ENCODE data around the gene PPM1N. TPM values are rescaled to one million over a fixed set of nuclear protein-coding genes. Genes with fewer than 3 reads are reported as not detected.

The PPM1N gene
- polyA plus RNA-seq, 2 donors, result 2.3 to 2.5 TPM

DNA sequence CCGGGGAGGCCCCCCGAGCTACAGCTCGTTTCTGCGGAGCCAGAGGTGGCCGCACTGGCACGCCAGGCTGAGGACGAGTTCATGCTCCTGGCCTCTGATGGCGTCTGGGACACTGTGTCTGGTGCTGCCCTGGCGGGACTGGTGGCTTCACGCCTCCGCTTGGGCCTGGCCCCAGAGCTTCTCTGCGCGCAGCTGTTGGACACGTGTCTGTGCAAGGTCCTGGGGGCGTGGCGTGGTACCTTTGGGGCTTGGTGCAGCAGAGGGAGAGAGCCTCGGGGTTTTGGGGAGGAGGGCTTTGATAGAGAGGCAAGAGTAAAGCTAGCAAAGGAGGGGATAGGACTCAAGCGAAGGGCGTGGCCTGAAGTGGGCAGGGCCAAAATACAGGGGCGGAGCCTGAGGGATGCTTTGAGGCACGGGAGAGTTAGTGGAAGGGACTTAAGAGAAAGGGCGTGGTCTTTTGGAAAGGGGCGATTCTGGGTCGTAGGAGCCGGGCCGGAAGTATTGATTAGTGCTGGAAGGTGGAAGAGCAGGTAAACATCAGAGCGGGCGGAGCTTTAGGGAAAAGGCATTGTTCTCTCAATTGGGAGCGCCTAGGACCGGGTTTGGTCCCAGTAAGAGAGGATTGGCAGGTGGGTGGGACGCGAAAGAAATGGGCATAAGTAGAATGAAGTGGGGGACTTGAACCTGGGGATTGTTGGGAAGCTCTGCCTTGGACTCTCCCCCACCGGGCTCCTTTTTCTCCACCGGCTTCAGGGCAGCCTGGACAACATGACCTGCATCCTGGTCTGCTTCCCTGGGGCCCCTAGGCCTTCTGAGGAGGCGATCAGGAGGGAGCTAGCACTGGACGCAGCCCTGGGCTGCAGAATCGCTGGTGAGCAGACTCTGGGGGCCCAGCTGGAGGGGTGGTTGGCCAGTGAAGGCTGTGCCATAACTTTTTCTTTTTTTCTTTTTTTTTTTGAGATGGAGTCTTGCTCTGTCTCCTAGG lies 1.2 kb downstream of the PPM1N start:
- 12 to 16% methylated on average over 37 of the region's 37 CpGs for WGBS, 2 donors
- Histone ChIP-seq H3K27ac (ENCODE audit: low read depth in 2 of 2, low read length in 1 of 2) (no peak overlapping the region), H3K4me3 (ENCODE audit: low read depth in 1 of 2, low read length in 2 of 2) (peak overlapping the region in 1 of 2 donors; percentile 33), H3K27me3 (ENCODE audit: control insufficient read depth in 1 of 2, insufficient read depth in 2 of 2, low read length in 2 of 2) (no peaks in the 10 kb centered on the region), H3K36me3 (ENCODE audit: control insufficient read depth in 2 of 2, insufficient read depth in 2 of 2, low read length in 1 of 2) (no peaks in the 10 kb centered on the region), H3K4me1 (ENCODE audit: control insufficient read depth in 2 of 2, insufficient read depth in 2 of 2, low read length in 1 of 2) (peaks cover 11 to 22% of the 10 kb centered on the region in 2 donors), H3K9me3 (ENCODE audit: control insufficient read depth in 2 of 2, insufficient read depth in 1 of 2, low read depth in 1 of 2, low read length in 1 of 2) (no peaks in the 10 kb centered on the region)

DNA sequence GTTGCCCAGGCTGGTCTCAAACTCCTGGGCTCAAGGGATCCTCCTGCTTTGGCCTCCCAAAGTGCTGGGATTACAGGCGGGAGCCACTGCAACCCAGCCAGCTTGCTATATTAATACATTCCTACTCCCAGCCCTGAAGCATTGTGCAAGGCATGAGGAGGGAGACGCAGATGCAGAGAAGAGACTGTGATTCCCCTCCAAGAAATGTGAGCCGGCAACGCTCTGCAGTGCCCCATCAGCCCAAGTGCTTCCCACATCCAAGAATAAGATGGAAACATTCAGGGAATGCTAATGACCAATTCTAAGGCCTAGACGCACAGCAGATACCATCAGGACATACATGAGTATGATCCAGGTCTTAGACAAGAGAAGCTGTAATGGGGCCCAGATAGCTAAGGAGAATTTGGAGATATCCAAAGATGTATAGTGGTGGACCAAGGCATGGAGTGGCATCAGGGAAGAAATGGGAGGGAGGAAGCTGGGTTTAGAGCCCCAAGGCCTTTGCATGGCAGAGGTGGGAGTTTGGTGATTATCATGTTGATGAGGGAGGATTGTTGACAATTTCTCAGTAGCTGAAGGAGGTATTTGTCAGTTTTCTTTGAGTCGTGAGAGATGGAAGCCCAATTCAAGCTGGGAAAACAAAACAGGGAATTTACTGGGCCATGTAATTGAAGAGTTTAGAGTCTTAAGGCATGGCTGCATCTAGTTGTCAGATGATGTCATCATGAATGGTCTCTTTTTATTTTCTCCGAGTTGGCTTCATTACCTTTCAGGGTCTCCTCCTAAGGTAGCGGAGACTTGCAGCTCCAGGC lies 2.9 kb downstream of the PPM1N start:
- Histone ChIP-seq H3K27me3 (ENCODE audit: control insufficient read depth in 1 of 2, insufficient read depth in 2 of 2, low read length in 2 of 2) (no peaks in the 10 kb centered on the region), H3K4me3 (ENCODE audit: low read depth in 1 of 2, low read length in 2 of 2) (no peak overlapping the region), H3K9me3 (ENCODE audit: control insufficient read depth in 2 of 2, insufficient read depth in 1 of 2, low read depth in 1 of 2, low read length in 1 of 2) (no peaks in the 10 kb centered on the region), H3K36me3 (ENCODE audit: control insufficient read depth in 2 of 2, insufficient read depth in 2 of 2, low read length in 1 of 2) (no peaks in the 10 kb centered on the region), H3K27ac (ENCODE audit: low read depth in 2 of 2, low read length in 1 of 2) (no peak overlapping the region), H3K4me1 (ENCODE audit: control insufficient read depth in 2 of 2, insufficient read depth in 2 of 2, low read length in 1 of 2) (peaks cover 11 to 22% of the 10 kb centered on the region in 2 donors)
- WGBS, 2 donors, result 86 to 89% methylated on average over 8 of the region's 8 CpGs

DNA sequence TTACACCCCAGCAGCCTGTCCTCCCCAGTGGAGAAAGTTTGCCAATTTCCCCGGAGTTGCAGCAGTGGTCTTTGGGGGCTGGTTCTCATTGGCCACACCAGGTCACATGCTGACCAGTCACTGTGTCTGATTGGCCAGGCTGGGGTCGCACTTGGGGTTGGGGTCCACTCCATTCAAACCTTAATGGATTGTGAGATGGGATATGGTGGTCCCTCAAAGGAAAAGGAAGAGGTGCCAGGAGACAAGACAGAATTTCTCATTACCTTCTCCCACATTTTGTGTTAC lies 3.4 kb downstream of the PPM1N start:
- 70 to 81% methylated on average over 2 of the region's 2 CpGs for WGBS, 2 donors
- H3K27ac ChIP-seq (ENCODE audit: low read depth in 2 of 2, low read length in 1 of 2), result no peak overlapping the region
- no peaks in the 10 kb centered on the region for H3K9me3 ChIP-seq (ENCODE audit: control insufficient read depth in 2 of 2, insufficient read depth in 1 of 2, low read depth in 1 of 2, low read length in 1 of 2)
- peaks cover 8 to 18% of the 10 kb centered on the region in 2 donors for H3K4me1 ChIP-seq (ENCODE audit: control insufficient read depth in 2 of 2, insufficient read depth in 2 of 2, low read length in 1 of 2)
- no peaks in the 10 kb centered on the region for H3K36me3 ChIP-seq (ENCODE audit: control insufficient read depth in 2 of 2, insufficient read depth in 2 of 2, low read length in 1 of 2)
- no peak overlapping the region for H3K4me3 ChIP-seq (ENCODE audit: low read depth in 1 of 2, low read length in 2 of 2)
- H3K27me3 ChIP-seq (ENCODE audit: control insufficient read depth in 1 of 2, insufficient read depth in 2 of 2, low read length in 2 of 2), result no peaks in the 10 kb centered on the region

DNA sequence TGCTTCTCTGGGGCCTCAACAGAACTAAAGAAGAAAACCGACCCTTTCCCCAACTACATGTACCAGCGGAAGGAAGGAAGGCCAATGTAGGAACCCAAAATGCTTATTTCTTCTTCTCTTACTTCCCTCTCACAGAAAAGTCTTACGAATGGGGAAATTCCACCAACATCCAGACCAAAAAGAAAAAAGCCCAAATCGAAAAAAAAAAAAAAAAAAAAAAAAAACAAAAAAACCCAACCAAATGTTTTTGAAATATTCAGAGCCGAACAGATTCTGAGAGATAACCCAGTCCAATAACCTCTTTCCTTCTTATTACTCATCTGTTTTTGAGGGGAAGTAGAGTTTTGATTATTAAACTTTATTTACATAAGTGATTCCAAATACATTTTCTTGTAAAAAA lies 3.9 kb downstream of the PPM1N start:
- Histone ChIP-seq H3K27me3 (ENCODE audit: control insufficient read depth in 1 of 2, insufficient read depth in 2 of 2, low read length in 2 of 2) (no peaks in the 10 kb centered on the region), H3K4me3 (ENCODE audit: low read depth in 1 of 2, low read length in 2 of 2) (no peak overlapping the region), H3K9me3 (ENCODE audit: control insufficient read depth in 2 of 2, insufficient read depth in 1 of 2, low read depth in 1 of 2, low read length in 1 of 2) (no peaks in the 10 kb centered on the region), H3K27ac (ENCODE audit: low read depth in 2 of 2, low read length in 1 of 2) (no peak overlapping the region), H3K36me3 (ENCODE audit: control insufficient read depth in 2 of 2, insufficient read depth in 2 of 2, low read length in 1 of 2) (no peaks in the 10 kb centered on the region), H3K4me1 (ENCODE audit: control insufficient read depth in 2 of 2, insufficient read depth in 2 of 2, low read length in 1 of 2) (peaks cover 8 to 16% of the 10 kb centered on the region in 2 donors)
- WGBS, 2 donors, result 73 to 74% methylated on average over 5 of the region's 5 CpGs

DNA sequence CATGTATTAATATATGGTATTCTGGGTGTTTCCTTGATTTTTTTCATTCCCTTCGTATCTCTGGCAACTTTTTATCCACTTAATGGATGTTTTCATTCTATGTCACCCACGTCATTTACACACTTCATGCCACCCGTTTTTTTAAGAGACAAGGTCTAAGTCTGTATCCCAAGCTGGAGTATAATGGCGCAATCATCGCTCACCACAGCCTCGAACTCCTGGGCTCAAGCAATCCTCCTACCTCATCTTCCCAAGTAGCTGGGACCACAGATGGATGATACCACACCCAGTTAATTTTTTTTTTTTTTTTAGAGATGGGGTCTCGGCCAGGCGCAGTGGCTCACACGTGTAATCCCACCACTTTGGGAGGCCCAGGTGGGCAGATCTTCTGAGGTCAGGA lies 5.7 kb downstream of the PPM1N start:
- Histone ChIP-seq H3K36me3 (ENCODE audit: control insufficient read depth in 2 of 2, insufficient read depth in 2 of 2, low read length in 1 of 2) (no peaks in the 10 kb centered on the region), H3K9me3 (ENCODE audit: control insufficient read depth in 2 of 2, insufficient read depth in 1 of 2, low read depth in 1 of 2, low read length in 1 of 2) (no peaks in the 10 kb centered on the region), H3K27ac (ENCODE audit: low read depth in 2 of 2, low read length in 1 of 2) (no peak overlapping the region), H3K27me3 (ENCODE audit: control insufficient read depth in 1 of 2, insufficient read depth in 2 of 2, low read length in 2 of 2) (no peaks in the 10 kb centered on the region), H3K4me3 (ENCODE audit: low read depth in 1 of 2, low read length in 2 of 2) (no peak overlapping the region), H3K4me1 (ENCODE audit: control insufficient read depth in 2 of 2, insufficient read depth in 2 of 2, low read length in 1 of 2) (peaks cover 3 to 8% of the 10 kb centered on the region in 2 donors)
- WGBS, 2 donors, result 86 to 89% methylated on average over 9 of the region's 9 CpGs

DNA sequence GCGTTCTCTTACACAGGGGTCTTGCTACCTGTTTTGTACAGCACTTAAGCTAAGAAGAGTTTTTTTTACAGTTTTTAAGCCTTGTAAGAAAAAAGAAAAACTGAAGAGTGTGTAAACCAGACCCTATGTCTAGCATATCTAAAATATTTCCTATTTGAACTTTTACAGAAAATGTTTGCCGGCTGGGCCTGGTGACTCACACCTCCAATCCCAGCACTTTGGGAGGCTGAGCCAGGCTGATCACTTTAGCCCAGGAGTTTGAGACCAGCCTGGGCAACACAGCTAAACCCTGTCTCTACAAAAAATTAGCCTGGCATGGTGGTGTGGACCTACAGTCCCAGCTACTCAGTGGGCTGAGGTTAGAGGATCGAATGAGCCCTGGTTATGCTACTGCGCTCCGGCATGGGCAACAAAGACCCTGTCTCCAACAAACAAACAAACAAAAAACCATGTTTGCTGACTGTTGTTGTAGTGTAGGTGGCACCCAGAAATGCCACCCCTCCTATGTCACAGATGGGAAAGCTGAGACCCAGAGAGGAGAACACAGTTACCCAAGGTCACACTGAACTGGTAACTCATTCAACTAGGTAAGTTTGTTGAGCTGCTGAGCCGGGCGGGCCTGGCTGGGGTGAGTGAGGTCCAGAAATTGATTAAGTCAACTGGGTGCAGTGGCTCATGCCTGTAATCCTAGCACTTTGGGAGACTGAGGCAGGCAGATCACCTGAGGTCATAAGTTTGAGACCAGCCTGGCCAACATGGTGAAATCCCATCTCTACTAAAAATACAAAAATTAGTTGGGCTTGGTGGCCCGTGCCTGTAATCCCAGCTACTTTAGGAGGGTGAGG lies 7.1 kb downstream of the PPM1N start:
- Histone ChIP-seq H3K36me3 (ENCODE audit: control insufficient read depth in 2 of 2, insufficient read depth in 2 of 2, low read length in 1 of 2) (no peaks in the 10 kb centered on the region), H3K27me3 (ENCODE audit: control insufficient read depth in 1 of 2, insufficient read depth in 2 of 2, low read length in 2 of 2) (no peaks in the 10 kb centered on the region), H3K9me3 (ENCODE audit: control insufficient read depth in 2 of 2, insufficient read depth in 1 of 2, low read depth in 1 of 2, low read length in 1 of 2) (no peaks in the 10 kb centered on the region), H3K4me1 (ENCODE audit: control insufficient read depth in 2 of 2, insufficient read depth in 2 of 2, low read length in 1 of 2) (peaks cover 0 to 3% of the 10 kb centered on the region in 2 donors), H3K4me3 (ENCODE audit: low read depth in 1 of 2, low read length in 2 of 2) (no peak overlapping the region), H3K27ac (ENCODE audit: low read depth in 2 of 2, low read length in 1 of 2) (peak overlapping the region in 1 of 2 donors; percentile 95)
- WGBS, 2 donors, result 77 to 82% methylated on average over 8 of the region's 8 CpGs

GRCh38 chr19:45505996-45506245 lies 7.7 kb downstream of the PPM1N start:
- H3K36me3 ChIP-seq (ENCODE audit: control insufficient read depth in 2 of 2, insufficient read depth in 2 of 2, low read length in 1 of 2), result no peaks in the 10 kb centered on the region
- WGBS, 2 donors, result 53 to 62% methylated on average over 5 of the region's 5 CpGs
- peaks cover 0 to 3% of the 10 kb centered on the region in 2 donors for H3K4me1 ChIP-seq (ENCODE audit: control insufficient read depth in 2 of 2, insufficient read depth in 2 of 2, low read length in 1 of 2)
- peak overlapping the region; percentile 87 to 95 for H3K27ac ChIP-seq (ENCODE audit: low read depth in 2 of 2, low read length in 1 of 2)
- H3K27me3 ChIP-seq (ENCODE audit: control insufficient read depth in 1 of 2, insufficient read depth in 2 of 2, low read length in 2 of 2), result no peaks in the 10 kb centered on the region
- H3K4me3 ChIP-seq (ENCODE audit: low read depth in 1 of 2, low read length in 2 of 2), result peak overlapping the region; percentile 87 to 88
- H3K9me3 ChIP-seq (ENCODE audit: control insufficient read depth in 2 of 2, insufficient read depth in 1 of 2, low read depth in 1 of 2, low read length in 1 of 2), result no peaks in the 10 kb centered on the region

- Histone ChIP-seq H3K9me3 (ENCODE audit: control insufficient read depth in 2 of 2, insufficient read depth in 1 of 2, low read depth in 1 of 2, low read length in 1 of 2) (no peaks in the 10 kb centered on the region), H3K4me3 (ENCODE audit: low read depth in 1 of 2, low read length in 2 of 2) (peak overlapping the region; percentile 87 to 88), H3K4me1 (ENCODE audit: control insufficient read depth in 2 of 2, insufficient read depth in 2 of 2, low read length in 1 of 2) (peaks cover 0 to 3% of the 10 kb centered on the region in 2 donors), H3K36me3 (ENCODE audit: control insufficient read depth in 2 of 2, insufficient read depth in 2 of 2, low read length in 1 of 2) (no peaks in the 10 kb centered on the region), H3K27me3 (ENCODE audit: control insufficient read depth in 1 of 2, insufficient read depth in 2 of 2, low read length in 2 of 2) (no peaks in the 10 kb centered on the region), H3K27ac (ENCODE audit: low read depth in 2 of 2, low read length in 1 of 2) (peak overlapping the region; percentile 87 to 98)
- 1% methylated on average over 27 to 47 of the region's 47 CpGs for WGBS, 2 donors
These were observed 8.2 kb downstream of the PPM1N start for GRCh38 chr19:45506246-45506988.

All from esophagus (tissue), 2 donors.